ENCODE results near the gene COL23A1. TPM values are rescaled to one million over a fixed set of nuclear protein-coding genes. Genes with fewer than 3 reads are reported as not detected.
"Not testable (repeated sequence)": the region's sequence is repeated elsewhere in the genome, so short reads cannot be mapped to it uniquely, and the experiment has no call there.

The COL23A1 gene
- total RNA-seq, 4 donors from 2014 or later: 7.9 to 20.4 (median 12.0) TPM

- Histone ChIP-seq H3K36me3 (no peaks in the 10 kb centered on the region), H3K4me1 (peaks cover 0 to 16% (median 3%) of the 10 kb centered on the region in 4 donors), H3K27ac (peak overlapping the region in 2 of 4 donors; percentile 47 to 70), H3K4me3 (peak overlapping the region in 1 of 4 donors; percentile 21), H3K9me3 (peaks cover 0 to 14% (median 0%) of the 10 kb centered on the region in 4 donors), H3K27me3 (no peaks in the 10 kb centered on the region)
- TF ChIP-seq POLR2A (IDR thresholded peaks at IDR 0.05) (no peak), CTCF (IDR thresholded peaks at IDR 0.05) (no peak), EP300 (IDR thresholded peaks at IDR 0.05) (no peak)
- WGBS, 2 donors: 19 to 23% methylated on average over 17 of the region's 17 CpGs
- no peak for DNase-seq (ENCODE audit: low spot score in 2 of 2)
These were observed 218.0 kb downstream of the COL23A1 start for GRCh38 chr5:178372142-178372571.

- Histone ChIP-seq H3K9me3 (peaks cover 0 to 14% (median 0%) of the 10 kb centered on the region in 4 donors), H3K4me3 (peak overlapping the region in 1 of 4 donors; percentile 21), H3K4me1 (peaks cover 0 to 16% (median 3%) of the 10 kb centered on the region in 4 donors), H3K27ac (peak overlapping the region in 2 of 4 donors; percentile 47 to 70), H3K27me3 (no peaks in the 10 kb centered on the region), H3K36me3 (no peaks in the 10 kb centered on the region)
- TF ChIP-seq CTCF (IDR thresholded peaks at IDR 0.05) (no peak), POLR2A (IDR thresholded peaks at IDR 0.05) (no peak), EP300 (IDR thresholded peaks at IDR 0.05) (no peak)
- no peak for DNase-seq (ENCODE audit: low spot score in 2 of 2)
- WGBS, 2 donors: 37 to 42% methylated on average over 22 to 24 of the region's 24 CpGs
These were observed 218.7 kb downstream of the COL23A1 start for GRCh38 chr5:178371362-178372111.

- Histone ChIP-seq H3K4me3 (no peak overlapping the region), H3K4me1 (peaks cover 0 to 16% (median 3%) of the 10 kb centered on the region in 4 donors), H3K36me3 (no peaks in the 10 kb centered on the region), H3K27me3 (no peaks in the 10 kb centered on the region), H3K27ac (no peak overlapping the region), H3K9me3 (peaks cover 0 to 14% (median 0%) of the 10 kb centered on the region in 4 donors)
- WGBS, 2 donors: 68 to 94% methylated on average over 4 of the region's 4 CpGs
- TF ChIP-seq EP300 (IDR thresholded peaks at IDR 0.05) (no peak), POLR2A (IDR thresholded peaks at IDR 0.05) (no peak)
- no peak for DNase-seq (ENCODE audit: low spot score in 2 of 2)
These were observed 220.1 kb downstream of the COL23A1 start for GRCh38 chr5:178370102-178370501.

GRCh38 chr5:178369469-178369868 lies 220.7 kb downstream of the COL23A1 start:
- 88 to 94% methylated on average over 3 of the region's 3 CpGs for WGBS, 2 donors
- not testable (repeated sequence) for H3K27ac ChIP-seq

GRCh38 chr5:178368716-178369300 lies 221.4 kb downstream of the COL23A1 start:
- no peak for DNase-seq (ENCODE audit: low spot score in 2 of 2)
- no peaks in the 10 kb centered on the region for H3K27me3 ChIP-seq
- no peak for TF ChIP-seq EP300 (IDR thresholded peaks at IDR 0.05)
- TF ChIP-seq POLR2A (IDR thresholded peaks at IDR 0.05): no peak
- TF ChIP-seq CTCF (IDR thresholded peaks at IDR 0.05): no peak
- H3K27ac ChIP-seq: no peak overlapping the region
- no peak overlapping the region for H3K4me3 ChIP-seq
- H3K9me3 ChIP-seq: peaks cover 0 to 14% (median 0%) of the 10 kb centered on the region in 4 donors
- WGBS, 2 donors: 91 to 95% methylated on average over 6 to 10 of the region's 10 CpGs
- H3K4me1 ChIP-seq: peaks cover 0 to 16% (median 3%) of the 10 kb centered on the region in 4 donors
- H3K36me3 ChIP-seq: no peaks in the 10 kb centered on the region

More at GRCh38 chr5:178369469-178369868, 220.7 kb downstream of the COL23A1 start:
- H3K36me3 ChIP-seq; H3K27me3 ChIP-seq; DNase-seq (ENCODE audit: low spot score in 2 of 2); H3K4me3 ChIP-seq: not testable (repeated sequence)
- H3K9me3 ChIP-seq: peaks cover 0 to 14% (median 0%) of the 10 kb centered on the region in 4 donors
- H3K4me1 ChIP-seq: peaks cover 0 to 16% (median 3%) of the 10 kb centered on the region in 4 donors

- 67 to 81% methylated on average over 9 to 10 of the region's 10 CpGs for WGBS, 2 donors
- Histone ChIP-seq H3K4me1 (peaks cover 0 to 16% (median 3%) of the 10 kb centered on the region in 4 donors), H3K4me3 (no peak overlapping the region), H3K36me3 (no peaks in the 10 kb centered on the region), H3K9me3 (peaks cover 0 to 14% (median 0%) of the 10 kb centered on the region in 4 donors), H3K27me3 (no peaks in the 10 kb centered on the region), H3K27ac (no peak overlapping the region)
- no peak for DNase-seq (ENCODE audit: low spot score in 2 of 2)
- no peak for TF ChIP-seq POLR2A (IDR thresholded peaks at IDR 0.05)
- TF ChIP-seq EP300 (IDR thresholded peaks at IDR 0.05): no peak
- TF ChIP-seq CTCF (IDR thresholded peaks at IDR 0.05): no peak
These were observed 221.9 kb downstream of the COL23A1 start for GRCh38 chr5:178368274-178368673.

All from tibial nerve (tissue), 4 donors.